ENCODE results near the gene RHOBTB3.
A peak's percentile ranks its signal among the peaks of the same experiment; 100 is the strongest.

DNA sequence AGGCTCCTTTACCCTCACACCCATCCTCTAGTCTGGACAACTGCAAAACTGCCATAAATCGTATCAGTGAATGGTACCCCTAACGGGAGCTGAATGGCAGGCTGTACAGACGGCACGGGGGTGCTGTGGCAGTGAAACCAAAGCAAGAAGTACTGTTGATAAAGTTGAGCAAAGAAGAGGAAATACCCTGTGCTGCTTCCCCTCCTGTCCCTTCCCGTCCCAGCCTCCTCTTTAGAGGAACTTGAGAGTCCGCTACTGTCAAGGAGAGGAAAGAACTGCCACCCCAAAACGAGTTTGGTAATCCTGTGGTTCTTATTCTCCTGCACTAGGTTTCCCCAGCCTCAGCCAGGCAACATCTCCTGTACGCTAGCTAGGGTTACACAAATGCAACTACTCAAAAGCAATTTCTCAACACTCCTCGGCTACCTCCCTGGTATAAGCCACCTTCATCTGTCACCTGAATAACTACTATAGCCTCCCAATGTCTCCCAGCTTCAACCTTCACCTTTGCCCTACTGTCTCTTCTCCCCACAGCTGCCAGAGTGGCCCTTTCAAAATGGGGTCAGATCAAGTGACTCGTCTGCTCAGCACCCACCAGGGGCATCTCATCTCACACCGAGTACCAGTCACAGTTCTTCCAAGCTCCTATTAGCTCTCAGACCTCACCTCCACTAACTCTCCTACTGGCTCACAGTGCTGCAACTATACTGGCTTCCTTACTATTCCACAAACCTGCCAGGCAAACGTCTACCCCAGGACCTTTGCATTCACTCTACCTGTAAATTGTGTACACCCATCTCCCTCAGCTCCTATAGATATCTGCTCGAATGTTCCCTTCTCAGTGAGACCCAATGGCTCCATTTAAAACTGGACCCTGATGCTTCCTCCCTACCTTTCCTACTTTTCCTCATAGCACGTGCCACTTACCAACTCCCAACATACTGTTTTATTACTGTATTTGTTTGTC, 87.3 kb downstream of the RHOBTB3 start:
- TF ChIP-seq POLR2AphosphoS5 (IDR thresholded peaks at IDR 0.05) (peak in 1 of 3 donors; percentile 17), EP300 (IDR thresholded peaks at IDR 0.05) (no peak), POLR2A (IDR thresholded peaks at IDR 0.05) (no peak)
- TF ChIP-seq, protein P1, sequence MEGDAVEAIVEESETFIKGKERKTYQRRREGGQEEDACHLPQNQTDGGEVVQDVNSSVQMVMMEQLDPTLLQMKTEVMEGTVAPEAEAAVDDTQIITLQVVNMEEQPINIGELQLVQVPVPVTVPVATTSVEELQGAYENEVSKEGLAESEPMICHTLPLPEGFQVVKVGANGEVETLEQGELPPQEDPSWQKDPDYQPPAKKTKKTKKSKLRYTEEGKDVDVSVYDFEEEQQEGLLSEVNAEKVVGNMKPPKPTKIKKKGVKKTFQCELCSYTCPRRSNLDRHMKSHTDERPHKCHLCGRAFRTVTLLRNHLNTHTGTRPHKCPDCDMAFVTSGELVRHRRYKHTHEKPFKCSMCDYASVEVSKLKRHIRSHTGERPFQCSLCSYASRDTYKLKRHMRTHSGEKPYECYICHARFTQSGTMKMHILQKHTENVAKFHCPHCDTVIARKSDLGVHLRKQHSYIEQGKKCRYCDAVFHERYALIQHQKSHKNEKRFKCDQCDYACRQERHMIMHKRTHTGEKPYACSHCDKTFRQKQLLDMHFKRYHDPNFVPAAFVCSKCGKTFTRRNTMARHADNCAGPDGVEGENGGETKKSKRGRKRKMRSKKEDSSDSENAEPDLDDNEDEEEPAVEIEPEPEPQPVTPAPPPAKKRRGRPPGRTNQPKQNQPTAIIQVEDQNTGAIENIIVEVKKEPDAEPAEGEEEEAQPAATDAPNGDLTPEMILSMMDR (IDR thresholded peaks at IDR 0.05), result no peak

Data from stomach (tissue), 4 donors.